Gastroesophageal sphincter (tissue), 4 donors: ENCODE results near the gene COQ8B. TPM values are rescaled to one million over a fixed set of nuclear protein-coding genes. Genes with fewer than 3 reads are reported as not detected.
"Not testable (repeated sequence)": the region's sequence is repeated elsewhere in the genome, so short reads cannot be mapped to it uniquely, and the experiment has no call there.

Experiments
- ATAC-seq: fragments of 150-250 bp; one replicate; pipeline ENCODE4 v1.9.1; 2016; ENCODE audit warnings: mild to moderate bottlenecking, moderate library complexity
- H3K27ac ChIP-seq, 4 donors: fragments of 200-600 bp; sonication (generic) in 3 of 4; 1 replicate in 3 of 4; 2 replicates in 1 of 4; pipeline ENCODE4 v1.5.1; 2016 to 2019
- H3K27me3 ChIP-seq: fragments of 200-600 bp; sonication (generic); one replicate; pipeline ENCODE4 v1.5.1; 2019
- H3K36me3 ChIP-seq, 2 donors: fragments of 200-600 bp; sonication (generic); one replicate each; pipeline ENCODE4 v1.5.1; 2019; ENCODE audit warnings: control low read depth in 1 of 2
- H3K4me1 ChIP-seq, 3 donors: fragments of 200-600 bp; sonication (generic); 1 replicate in 2 of 3; 2 replicates in 1 of 3; pipeline ENCODE4 v1.5.1; 2016 to 2019; ENCODE audit warnings: control low read depth in 2 of 3
- H3K4me3 ChIP-seq, 2 donors: fragments of 200-600 bp; sonication (generic); one replicate each; pipeline ENCODE4 v1.5.1; 2019; ENCODE audit warnings: mild to moderate bottlenecking in 1 of 2, moderate library complexity in 1 of 2
- H3K9me3 ChIP-seq, 3 donors: fragments of 200-600 bp; sonication (generic); one replicate each; pipeline ENCODE4 v1.5.1; 2017 to 2019; ENCODE audit warnings: control low read depth in 2 of 3
- EP300 ChIP-seq: sonication (generic); formaldehyde crosslinking; IDR thresholded peaks from one replicate; pipeline ENCODE4 v1.6.1; 2017; ENCODE audit warnings: antibody characterized with exemption, mild to moderate bottlenecking
- POLR2A ChIP-seq, 2 donors: fragments of 450-650 bp; IDR thresholded peaks; one replicate each; pipeline ENCODE4 v1.6.1; 2017; ENCODE audit warnings: antibody characterized with exemption in 2 of 2, mild to moderate bottlenecking in 2 of 2, moderate library complexity in 1 of 2
- POLR2AphosphoS5 ChIP-seq: sonication (generic); formaldehyde crosslinking; IDR thresholded peaks from one replicate; pipeline ENCODE4 v1.6.1; 2017; ENCODE audit warnings: antibody characterized with exemption
- WGBS, 2 donors: methylation state at CpG; one replicate each; pipeline ENCODE4 v1.1.5; 2018; ENCODE audit warnings: low coverage in 1 of 2; 5-methylcytosine and 5-hydroxymethylcytosine counted together
- total RNA-seq, 4 donors: library from RNA; depleted of rRNA; stranded (reverse); fragments of >200 nt; gene quantifications; one replicate each; pipeline ENCODE4 v1.1.0, GENCODE V29; 2016
- TF ChIP-seq, protein P1 (sequence below), 4 experiments: fragments of 200-600 bp in 2 of 4; fragments of 450-650 bp in 2 of 4; sonication (generic) in 1 of 4; IDR thresholded peaks; one replicate each; pipeline ENCODE4 v1.5.1; 2017 to 2019; ENCODE audit warnings: antibody characterized with exemption in 4 of 4, mild to moderate bottlenecking in 2 of 4, moderate library complexity in 2 of 4

Gene COQ8B
- total RNA-seq, 4 donors from 2014 or later = 27.3 to 50.5 (median 44.7) TPM

DNA sequence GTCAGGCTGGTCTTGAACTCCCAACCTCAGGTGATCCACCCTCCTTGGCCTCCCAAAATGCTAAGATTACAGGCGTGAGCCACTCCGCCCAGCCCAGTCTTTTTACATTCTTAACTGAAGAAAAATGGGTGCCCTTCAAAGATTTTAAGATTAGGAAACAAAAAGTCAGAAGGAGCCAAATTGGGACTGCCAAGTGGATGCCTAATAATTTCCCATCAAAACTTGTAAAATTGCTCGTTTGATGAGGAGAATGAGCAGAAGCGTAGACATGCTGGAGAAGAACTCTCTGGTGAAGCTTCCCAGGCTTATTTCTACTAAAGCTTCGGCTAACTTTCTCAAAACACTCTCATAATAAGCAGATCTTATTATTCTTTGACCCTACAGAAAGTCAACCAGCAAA lies 57.6 kb downstream of the COQ8B start:
- Histone ChIP-seq H3K27me3 (no peaks in the 10 kb centered on the region), H3K36me3 (no peaks in the 10 kb centered on the region), H3K4me1 (peaks cover 0 to 22% (median 13%) of the 10 kb centered on the region in 3 donors), H3K9me3 (no peaks in the 10 kb centered on the region), H3K27ac (peak overlapping the region in 1 of 4 donors; percentile 42), H3K4me3 (no peak overlapping the region)
- 70 to 73% methylated on average over 3 of the region's 5 CpGs for WGBS, 2 donors
- TF ChIP-seq POLR2AphosphoS5 (no peak), EP300 (no peak), POLR2A (IDR thresholded peaks at IDR 0.05) (no peak)
- TF ChIP-seq, protein P1, sequence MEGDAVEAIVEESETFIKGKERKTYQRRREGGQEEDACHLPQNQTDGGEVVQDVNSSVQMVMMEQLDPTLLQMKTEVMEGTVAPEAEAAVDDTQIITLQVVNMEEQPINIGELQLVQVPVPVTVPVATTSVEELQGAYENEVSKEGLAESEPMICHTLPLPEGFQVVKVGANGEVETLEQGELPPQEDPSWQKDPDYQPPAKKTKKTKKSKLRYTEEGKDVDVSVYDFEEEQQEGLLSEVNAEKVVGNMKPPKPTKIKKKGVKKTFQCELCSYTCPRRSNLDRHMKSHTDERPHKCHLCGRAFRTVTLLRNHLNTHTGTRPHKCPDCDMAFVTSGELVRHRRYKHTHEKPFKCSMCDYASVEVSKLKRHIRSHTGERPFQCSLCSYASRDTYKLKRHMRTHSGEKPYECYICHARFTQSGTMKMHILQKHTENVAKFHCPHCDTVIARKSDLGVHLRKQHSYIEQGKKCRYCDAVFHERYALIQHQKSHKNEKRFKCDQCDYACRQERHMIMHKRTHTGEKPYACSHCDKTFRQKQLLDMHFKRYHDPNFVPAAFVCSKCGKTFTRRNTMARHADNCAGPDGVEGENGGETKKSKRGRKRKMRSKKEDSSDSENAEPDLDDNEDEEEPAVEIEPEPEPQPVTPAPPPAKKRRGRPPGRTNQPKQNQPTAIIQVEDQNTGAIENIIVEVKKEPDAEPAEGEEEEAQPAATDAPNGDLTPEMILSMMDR (IDR thresholded peaks at IDR 0.05) = no peak
- ATAC-seq = no peak

DNA sequence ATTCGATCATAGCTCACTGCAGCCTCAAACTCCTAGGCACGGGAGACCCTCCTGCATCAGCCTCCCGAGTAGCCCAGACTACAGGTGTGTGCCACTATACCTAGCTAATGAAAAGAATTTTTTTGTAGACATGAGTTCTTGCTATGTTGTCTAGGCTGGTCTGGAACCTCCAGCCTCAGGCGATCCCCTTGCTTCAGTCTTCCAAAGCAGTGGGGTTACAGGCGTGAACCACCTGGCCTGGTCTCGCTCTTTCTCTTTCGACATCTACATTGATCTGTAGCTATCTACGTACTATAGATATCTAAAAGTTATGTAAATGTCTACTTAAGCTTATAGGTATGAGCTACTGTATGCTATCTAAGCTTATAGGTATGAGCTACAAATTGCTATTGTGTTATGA lies 58.7 kb downstream of the COQ8B start:
- Histone ChIP-seq H3K36me3 (no peaks in the 10 kb centered on the region), H3K27me3 (no peaks in the 10 kb centered on the region), H3K27ac (no peak overlapping the region), H3K4me3 (no peak overlapping the region), H3K4me1 (peaks cover 0 to 11% (median 5%) of the 10 kb centered on the region in 3 donors), H3K9me3 (no peaks in the 10 kb centered on the region)
- ATAC-seq = no peak
- no peak for TF ChIP-seq POLR2AphosphoS5
- 100% methylated on average over 1 to 3 of the region's 8 CpGs for WGBS, 2 donors

DNA sequence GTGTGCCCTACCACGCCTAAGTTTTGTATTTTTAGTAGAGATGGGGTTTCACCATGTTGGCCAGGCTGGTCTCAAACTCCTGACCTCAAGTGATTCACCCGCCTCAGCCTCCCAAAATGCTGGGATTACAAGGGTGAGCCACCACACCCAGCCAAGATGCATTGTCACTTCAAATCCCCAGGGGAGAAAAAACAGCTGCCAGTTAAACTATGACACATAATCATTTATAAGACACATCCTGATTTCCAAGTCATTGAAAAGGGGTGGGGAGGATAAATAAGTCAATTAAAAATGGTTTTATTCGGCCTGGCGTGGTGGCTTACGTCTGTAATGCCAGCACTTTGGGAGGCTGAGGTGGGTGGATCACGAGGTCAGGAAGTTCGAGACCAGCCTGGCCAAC lies 61.0 kb downstream of the COQ8B start:
- 71 to 73% methylated on average over 2 to 4 of the region's 7 CpGs for WGBS, 2 donors
- not testable (repeated sequence) for ATAC-seq, H3K4me3 ChIP-seq, H3K27ac ChIP-seq, H3K9me3 ChIP-seq, H3K27me3 ChIP-seq, H3K36me3 ChIP-seq
- peaks cover 0 to 23% (median 13%) of the 10 kb centered on the region in 3 donors for H3K4me1 ChIP-seq

DNA sequence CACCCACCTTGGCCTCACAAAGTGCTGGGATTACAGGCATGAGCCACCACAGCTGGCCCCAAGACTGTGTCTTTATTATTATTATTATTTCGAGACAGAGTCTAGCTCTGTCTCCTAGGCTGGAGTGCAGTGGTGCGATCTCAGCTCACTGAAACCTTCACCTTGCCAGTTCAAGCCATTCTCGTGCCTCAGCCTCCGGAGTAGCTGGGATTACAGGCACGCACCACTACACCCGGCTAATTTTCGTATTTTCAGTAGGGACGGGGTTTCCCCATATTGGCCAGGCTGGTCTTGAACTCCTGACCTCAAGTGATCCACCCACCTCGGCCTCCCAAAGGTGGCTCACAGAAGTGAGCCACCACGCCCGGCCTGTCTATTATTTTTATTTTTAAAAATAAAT lies 64.4 kb downstream of the COQ8B start:
- ATAC-seq = peak; percentile 8
- not testable (repeated sequence) for H3K27me3 ChIP-seq, H3K9me3 ChIP-seq, H3K36me3 ChIP-seq, H3K4me3 ChIP-seq
- peak overlapping the region in 3 of 4 donors; percentile 7 to 54 (median 53) for H3K27ac ChIP-seq
- WGBS, 2 donors = 81 to 93% methylated on average over 3 to 10 of the region's 11 CpGs
- H3K4me1 ChIP-seq = peaks cover 0 to 30% (median 18%) of the 10 kb centered on the region in 3 donors

DNA sequence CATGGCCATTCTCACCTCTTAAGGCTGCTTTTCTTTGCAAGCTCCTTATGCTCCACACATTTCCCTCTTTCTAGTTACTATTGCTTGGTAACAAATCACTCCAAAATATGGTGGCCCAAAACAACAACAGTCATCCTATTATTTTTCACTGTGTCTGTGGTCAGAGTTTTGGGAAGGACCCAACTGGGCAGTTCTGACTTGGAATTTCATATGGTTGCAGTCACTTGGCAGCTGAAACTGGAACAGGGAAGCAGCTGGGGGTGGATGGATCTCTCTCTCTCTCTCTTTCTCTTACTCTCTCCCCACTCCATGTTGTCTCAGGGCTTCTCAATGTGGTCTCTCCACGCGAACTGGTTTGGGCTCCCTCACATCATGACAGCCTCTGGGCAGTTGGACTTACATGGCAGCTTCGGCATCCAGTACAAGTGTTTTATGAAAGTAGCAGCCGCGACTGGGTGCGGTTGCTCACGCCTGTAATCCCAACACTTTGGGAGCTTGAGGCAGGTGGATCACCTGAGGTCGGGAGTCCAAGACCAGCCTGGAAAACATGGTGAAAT lies 65.9 kb downstream of the COQ8B start:
- H3K27ac ChIP-seq = peak overlapping the region; percentile 48 to 81 (median 64)
- ATAC-seq = peak; percentile 54
- H3K4me1 ChIP-seq = peaks cover 0 to 39% (median 24%) of the 10 kb centered on the region in 3 donors
- H3K4me3 ChIP-seq = no peak overlapping the region
- peak; percentile 50 for TF ChIP-seq POLR2AphosphoS5
- TF ChIP-seq, protein P1 (IDR thresholded peaks at IDR 0.05) = no peak
- no peak for TF ChIP-seq POLR2A (IDR thresholded peaks at IDR 0.05)
- no peak for TF ChIP-seq EP300
- no peaks in the 10 kb centered on the region for H3K36me3 ChIP-seq
- WGBS, 2 donors = 61% methylated on average over 2 of the region's 8 CpGs; no CpG with 5 or more reads in 1 of the 2 donors
- no peaks in the 10 kb centered on the region for H3K9me3 ChIP-seq
- no peaks in the 10 kb centered on the region for H3K27me3 ChIP-seq

DNA sequence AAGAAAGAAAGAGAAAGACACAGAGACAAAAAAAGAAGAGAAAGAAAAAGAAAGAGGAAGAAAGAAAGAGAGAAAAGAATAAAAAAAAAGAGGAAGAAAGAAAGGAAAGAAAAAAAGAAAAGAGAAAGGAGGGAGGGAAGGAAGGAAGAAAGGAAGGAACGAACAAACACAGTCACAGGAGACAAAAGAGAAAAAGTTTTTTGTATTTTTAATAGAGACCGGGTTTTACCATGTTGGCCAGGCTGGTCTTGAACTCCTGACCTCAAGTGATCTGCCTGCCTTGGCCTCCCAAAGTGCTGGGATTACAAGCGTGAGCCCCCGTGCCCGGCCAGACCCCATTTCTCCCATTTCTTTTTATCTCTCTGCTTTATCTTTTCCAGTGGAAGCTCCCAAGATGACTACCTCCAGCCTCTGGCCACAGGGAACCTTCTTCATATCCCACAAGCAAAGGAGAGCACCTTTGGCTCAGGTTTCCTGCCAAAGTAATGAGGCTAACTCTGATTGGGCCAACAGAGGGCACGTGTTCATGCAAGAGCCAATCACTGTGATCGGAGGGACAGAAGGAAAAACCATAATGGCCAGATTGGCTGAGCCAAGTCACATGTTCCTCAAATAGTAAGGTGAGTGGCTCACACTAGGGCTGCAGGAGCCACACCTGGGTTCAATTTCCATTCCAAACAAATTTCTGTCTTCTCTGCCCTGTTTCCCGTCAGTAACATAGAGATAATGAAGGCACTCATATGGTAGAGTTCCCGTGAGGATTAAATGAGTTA lies 66.6 kb downstream of the COQ8B start:
- Histone ChIP-seq H3K27ac (peak overlapping the region; percentile 48 to 81 (median 64)), H3K4me1 (peaks cover 0 to 46% (median 27%) of the 10 kb centered on the region in 3 donors)
- not testable (repeated sequence) for H3K4me3 ChIP-seq, H3K36me3 ChIP-seq, ATAC-seq, H3K9me3 ChIP-seq, H3K27me3 ChIP-seq
- WGBS, 2 donors = 60 to 82% methylated on average over 2 to 9 of the region's 9 CpGs

DNA sequence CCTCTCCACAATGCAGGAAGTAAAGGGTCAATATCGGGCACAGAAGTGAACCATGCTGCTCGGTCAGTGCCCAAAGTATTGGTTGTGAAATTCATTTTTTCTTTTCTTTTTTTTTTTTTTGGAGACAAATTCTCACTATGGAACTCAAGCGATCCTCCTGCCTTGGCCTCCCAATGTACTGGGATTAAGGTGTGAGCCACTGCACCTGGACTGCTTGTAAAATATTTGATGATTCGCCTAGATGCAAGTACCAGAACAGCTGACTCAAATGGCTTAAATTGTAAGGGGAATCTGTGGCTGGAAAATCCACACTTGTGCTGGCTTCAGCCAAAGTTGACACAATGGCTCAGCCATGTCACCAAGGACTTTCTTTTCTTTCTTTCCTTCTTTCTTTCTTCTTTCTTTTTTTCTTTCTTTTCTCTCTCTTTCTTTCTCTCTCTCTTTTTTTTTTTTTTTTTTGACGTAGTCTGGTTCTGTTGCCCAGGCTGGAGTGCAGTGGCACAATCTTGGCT lies 69.9 kb downstream of the COQ8B start:
- Histone ChIP-seq H3K27ac (peak overlapping the region; percentile 74 to 88 (median 84)), H3K4me1 (peaks cover 0 to 43% (median 25%) of the 10 kb centered on the region in 3 donors)
- no peak for ATAC-seq

More for the DNA sequence above, 69.9 kb downstream of the COQ8B start:
- 64 to 71% methylated on average over 2 to 4 of the region's 5 CpGs for WGBS, 2 donors
- Histone ChIP-seq H3K27me3 (no peaks in the 10 kb centered on the region), H3K4me3 (no peak overlapping the region), H3K9me3 (no peaks in the 10 kb centered on the region), H3K36me3 (no peaks in the 10 kb centered on the region)
- TF ChIP-seq POLR2A (IDR thresholded peaks at IDR 0.05) (no peak), EP300 (no peak), POLR2AphosphoS5 (no peak)
- TF ChIP-seq, protein P1 (IDR thresholded peaks at IDR 0.05) = no peak
